GM21723 (cell line): Measurements from ENCODE around the gene SP9.

Source experiments
- ATAC-seq: cut with Tn5 transposase; IDR thresholded peaks from one replicate; pipeline ENCODE4 v1.9.1; 2021; ENCODE audit warnings: mild to moderate bottlenecking, moderate library complexity; ENCODE audit not compliant: unreplicated experiment

The SP9 gene

DNA sequence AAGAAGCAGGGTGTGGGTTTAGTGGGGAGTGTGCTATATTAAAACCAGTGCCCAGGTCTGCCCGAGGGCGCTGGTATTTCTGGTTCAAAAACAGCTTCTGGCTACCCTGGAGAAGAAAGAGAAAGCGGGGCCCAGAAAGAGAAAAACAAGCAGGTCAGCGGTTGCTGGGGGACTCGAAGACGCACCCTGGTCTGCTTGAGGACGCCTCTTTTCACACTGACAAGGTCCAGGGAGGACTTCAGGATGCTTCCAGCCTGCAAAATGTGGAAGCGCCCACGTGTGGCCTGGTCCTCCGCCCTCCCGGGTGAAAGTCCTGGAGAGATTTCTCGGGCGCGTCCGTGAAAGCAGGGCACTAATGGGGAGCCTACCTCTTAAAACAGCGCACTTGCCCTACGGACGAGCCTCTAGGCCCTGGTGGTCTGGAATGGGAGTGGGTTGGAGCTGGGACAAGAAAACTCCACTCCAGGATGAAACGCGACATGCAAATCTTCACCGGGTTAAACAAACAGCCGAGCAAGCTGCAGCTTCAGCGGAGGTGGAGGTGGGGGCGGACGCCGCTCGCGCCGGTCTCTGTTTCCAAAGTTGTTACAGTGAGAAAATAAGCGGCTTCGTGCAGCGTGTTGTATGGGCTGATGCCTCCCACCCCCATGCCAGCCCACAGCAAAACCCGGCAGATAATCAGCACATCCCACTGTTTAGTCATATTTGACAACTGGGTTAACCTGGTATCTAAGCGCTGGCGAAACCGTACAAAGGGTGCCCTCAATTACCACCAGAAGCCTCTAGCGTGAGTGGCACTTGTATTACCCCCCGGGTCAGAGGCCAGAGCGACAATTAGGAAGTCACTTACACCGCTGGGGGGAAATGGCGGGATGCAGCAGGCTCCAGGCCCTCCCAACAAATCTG, 1.1 kb upstream of the SP9 start:
- no peak for ATAC-seq

DNA sequence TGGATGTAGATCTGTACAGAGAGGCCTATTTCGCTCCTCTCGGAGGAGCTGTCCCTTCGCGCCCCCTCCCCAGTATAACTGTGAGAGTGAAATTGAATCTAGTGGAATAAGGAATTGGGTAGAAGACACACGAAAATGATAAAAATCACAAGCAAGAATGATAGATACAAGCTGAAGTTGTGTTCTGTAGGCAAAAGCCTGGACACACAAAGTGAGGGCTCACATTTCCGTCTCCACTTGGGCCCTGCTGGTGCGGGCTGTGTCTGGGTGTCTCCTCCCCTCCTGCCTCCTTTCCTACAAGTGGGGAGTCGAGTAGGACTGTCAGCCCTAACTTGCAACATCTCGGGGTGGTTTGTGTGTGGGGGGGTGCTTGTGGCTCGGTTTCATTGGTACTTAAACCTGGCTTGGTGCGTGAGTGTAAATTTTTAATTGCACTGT, 457 bp upstream of the SP9 start:
- no peak for ATAC-seq

DNA sequence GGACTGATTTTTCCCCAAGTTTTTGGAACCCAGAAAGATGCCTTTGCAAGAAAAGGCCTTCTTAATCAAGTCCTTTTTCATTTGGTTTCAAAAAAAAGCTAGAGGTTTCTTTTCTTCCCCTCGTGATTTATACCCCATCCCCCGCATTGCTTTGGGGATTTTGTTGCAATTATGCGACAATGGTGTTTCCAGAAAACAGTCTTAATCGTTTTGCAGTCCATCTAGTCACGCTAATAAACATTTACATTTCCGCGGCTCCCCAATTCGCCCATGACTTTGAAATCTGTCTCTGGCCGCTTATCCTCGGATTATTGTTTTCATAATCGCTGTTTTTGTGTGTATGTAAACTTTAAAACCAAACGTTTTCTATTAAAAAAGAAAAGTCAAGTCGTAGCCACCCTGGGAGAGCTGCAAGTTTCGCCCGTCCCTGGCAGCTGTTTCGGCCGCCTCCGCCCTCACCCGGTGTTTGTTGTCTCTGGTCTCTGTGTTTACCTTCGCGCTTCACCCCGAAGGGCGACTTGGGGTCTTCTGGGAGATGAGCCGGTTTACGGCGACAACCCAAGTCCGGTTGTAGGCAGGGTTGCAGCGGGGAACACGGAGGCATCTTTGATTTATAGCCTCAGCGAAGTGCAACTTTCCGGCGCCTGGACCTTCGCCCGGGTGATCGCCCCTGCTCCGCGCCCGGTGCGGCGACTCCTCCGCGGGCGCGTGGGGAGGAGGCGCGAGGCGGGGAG, 667 bp downstream of the SP9 start:
- no peak for ATAC-seq

DNA sequence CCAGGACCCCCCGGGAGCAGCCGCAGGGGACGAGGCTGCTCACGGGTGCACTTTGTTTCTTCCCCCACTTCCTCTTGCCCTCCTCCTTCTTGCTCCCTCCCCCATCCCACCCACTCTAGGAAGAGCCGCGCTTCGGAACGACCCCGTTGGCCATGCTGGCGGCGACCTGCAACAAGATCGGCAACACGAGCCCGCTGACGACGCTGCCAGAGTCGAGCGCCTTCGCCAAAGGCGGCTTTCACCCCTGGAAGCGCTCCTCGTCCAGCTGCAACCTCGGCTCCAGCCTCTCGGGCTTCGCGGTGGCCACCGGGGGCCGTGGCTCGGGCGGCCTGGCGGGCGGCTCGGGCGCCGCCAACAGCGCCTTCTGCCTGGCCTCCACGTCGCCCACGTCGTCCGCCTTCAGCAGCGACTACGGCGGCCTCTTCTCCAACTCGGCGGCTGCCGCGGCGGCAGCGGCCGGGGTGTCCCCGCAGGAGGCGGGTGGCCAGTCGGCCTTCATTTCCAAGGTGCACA, 1.3 kb downstream of the SP9 start:
- ATAC-seq = peak; percentile 2

DNA sequence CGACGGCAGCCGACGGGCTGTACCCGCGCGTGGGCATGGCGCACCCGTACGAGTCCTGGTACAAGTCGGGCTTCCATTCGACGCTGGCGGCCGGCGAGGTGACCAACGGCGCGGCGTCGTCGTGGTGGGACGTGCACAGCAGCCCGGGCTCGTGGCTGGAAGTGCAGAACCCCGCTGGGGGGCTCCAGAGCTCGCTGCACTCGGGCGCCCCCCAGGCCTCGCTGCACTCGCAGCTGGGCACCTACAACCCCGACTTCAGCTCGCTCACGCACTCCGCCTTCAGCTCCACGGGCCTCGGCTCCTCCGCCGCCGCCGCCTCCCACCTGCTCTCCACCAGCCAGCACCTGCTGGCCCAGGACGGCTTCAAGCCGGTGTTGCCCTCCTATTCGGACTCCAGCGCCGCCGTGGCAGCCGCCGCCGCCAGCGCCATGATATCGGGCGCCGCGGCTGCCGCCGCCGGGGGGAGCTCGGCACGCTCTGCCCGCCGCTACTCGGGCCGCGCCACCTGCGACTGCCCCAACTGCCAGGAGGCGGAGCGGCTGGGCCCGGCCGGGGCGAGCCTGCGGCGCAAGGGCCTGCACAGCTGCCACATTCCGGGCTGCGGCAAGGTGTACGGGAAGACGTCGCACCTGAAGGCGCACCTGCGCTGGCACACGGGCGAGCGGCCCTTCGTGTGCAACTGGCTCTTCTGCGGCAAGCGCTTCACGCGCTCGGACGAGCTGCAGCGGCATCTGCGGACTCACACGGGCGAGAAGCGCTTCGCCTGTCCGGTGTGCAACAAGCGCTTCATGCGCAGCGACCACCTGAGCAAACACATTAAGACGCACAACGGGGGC, 2.0 kb downstream of the SP9 start:
- peak; percentile 42 for ATAC-seq

DNA sequence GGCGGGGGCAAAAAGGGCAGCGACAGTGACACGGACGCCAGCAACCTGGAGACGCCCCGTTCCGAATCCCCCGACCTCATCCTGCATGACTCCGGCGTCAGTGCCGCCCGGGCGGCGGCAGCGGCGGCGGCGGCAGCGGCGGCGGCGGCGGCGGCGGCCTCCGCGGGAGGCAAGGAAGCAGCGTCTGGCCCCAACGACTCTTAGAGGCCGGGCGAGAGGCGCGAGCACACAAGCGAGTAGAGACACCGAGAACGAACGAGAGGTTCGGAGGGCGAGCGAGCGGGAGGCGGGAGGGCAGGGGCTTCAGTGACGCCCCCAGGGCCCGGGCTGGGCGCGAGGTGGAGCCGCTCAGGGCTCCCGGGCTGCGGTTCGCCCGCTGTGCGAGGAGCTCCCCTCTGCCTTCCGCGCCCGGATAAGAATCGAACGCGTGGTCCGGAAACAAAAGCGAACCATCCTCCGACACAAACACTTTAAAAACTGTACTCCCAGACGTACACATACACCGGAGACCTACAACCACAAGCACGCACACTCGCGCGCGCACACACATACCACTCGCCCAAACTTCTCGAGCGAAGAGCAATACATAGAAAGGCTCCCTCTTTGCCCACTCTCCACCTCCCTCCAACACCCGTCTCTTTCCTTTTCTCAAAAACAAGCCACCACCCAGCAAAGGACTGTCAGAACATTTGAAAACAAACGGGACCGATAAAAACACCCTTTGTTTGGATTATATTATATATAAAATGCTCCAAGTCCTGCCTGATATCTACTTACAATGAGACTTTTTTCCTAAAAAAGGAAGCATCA, 2.8 kb downstream of the SP9 start:
- peak; percentile 26 for ATAC-seq

DNA sequence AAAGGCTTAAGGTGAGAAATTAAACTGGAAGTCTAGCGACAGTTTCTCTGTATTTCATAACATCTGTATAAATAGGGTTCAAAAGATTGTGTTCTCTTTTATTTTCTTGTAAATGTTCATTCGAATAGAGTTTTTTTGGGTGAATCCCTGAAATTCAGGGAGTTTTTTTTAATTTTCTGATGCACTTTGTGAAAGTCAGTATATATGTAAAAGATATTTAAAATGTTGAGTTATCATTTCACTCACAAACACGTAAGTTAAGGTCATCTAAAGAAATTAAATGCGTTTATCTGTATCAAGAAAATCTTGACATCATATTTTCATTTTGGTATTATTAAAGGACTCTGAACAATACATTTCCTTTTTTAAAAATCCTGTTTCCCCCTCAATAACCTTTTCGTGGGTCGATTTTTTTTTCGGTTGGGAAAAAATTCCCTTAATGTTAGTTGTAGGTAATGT, 3.4 kb downstream of the SP9 start:
- no peak for ATAC-seq

DNA sequence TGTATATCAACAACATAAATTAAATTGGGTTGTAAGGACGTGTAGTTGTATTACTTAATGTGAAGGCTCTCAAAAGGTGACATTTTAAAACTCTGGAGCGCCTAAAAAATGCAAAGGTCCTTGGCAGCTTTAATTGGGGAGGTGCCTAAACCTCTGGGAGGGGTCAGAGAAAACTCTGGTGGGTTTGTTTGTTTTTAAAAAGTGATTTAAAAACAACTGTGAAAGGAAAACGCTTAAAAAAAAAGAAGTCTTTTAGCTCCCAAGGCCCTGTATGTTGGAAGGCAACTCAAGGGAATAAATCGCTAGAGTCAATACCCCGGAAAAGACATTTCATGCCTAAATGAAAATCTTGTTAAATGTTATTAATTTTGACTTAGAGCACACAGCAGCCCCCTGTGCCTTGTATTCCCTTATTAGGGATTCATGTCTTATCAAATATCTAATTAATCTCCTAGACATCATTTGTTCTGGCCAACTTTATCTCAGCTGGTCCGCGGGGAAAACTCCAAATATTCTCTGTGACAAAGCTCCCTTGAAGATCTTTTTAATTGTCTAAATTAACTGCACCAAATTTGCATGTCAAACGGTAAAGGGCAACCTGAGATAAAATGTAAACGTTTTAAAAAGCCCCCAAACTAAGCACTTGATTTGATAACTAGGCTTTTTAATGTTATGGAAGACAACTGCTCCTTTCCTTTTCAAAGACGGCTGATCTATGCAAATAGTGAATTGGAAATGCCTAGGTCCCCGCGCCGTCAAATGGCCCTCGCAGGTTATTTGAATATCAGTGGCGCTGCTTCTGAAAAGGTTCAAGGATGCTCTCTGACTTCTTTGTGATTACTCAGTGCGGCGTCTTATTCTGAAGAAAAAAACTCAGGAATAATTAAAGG, 4.2 kb downstream of the SP9 start:
- ATAC-seq = no peak

DNA sequence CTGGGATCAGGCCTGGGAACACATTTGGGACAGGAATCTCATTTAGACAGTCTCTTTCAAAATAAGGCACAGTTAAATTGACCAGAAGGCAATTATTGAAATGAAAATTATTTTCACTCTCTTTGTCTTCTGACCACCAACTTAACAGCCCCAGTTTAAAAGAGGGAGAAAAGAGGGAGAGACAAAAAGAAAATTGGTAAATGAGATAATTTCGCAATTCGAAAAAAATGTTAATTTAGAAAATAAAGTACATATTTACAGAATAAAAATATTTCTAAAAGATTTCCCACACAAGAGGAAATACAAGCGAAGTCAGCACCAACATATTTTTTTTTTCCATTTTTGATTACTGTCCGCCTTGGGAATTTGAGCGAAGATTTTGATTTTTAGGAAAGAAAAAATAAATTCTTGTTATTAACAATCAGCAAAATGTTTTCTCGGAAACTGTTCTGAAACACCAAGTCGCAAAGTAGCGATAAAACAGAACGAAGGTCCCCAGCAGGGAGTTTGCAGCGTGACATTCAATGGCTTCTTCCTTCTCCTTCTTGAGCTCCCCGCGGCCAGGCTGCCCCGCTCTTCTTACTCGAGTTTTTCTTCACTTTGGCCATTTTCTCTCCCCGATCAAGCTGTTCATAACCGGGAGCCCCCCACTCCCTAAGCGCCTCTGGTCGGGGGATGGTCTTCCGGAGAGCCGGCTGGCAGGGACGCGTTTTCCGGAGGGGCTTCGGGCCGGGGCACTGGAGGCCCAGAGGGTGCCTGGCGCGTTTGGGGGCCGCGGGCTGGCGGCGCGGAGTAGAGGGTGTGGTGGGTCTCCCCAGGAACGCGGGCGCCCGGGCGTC, 5.0 kb downstream of the SP9 start:
- ATAC-seq = no peak

DNA sequence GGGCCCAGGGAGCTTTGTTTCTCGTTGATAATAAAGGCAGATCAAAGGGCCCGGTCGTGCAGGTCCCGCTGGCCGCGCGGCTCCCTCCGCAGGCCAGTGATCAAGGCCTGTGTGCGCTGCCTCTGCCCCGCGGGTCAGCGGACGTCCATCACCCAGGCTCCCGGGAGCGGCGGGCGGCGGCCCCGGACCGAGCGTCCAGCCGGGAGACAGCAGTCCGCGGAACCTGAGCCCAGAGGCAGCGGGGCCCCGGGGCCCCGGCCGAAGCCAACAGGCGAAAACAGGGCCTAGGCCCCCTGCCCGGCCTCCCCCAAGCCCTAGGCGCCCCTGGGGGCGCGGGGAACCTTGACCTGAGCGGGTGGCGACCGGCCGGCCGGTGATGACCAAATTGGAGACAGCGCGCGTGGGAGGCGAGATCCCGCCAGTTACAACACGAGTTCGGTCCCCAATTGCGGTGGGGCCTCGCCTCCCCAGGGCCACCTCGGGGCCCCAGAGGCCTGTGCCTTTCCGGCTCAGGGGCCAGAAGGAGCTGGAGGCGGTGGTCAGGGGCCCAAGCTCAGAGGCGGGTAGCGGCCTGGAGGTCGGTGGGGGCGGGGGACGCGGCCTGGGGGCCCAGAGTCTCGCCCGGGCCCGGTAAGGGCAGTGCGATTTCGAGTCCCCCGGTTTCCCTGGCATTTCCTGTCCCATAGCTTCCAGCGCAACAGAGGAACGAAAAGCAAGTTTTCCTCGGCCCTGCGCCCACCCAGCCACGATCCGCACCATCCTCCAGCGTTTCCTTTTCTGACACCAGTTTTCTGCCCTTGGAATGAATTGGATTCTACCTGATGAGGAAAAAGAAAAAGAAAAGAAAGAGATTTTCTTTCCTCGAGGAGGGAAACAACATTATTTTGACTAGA, 5.9 kb downstream of the SP9 start:
- no peak for ATAC-seq

DNA sequence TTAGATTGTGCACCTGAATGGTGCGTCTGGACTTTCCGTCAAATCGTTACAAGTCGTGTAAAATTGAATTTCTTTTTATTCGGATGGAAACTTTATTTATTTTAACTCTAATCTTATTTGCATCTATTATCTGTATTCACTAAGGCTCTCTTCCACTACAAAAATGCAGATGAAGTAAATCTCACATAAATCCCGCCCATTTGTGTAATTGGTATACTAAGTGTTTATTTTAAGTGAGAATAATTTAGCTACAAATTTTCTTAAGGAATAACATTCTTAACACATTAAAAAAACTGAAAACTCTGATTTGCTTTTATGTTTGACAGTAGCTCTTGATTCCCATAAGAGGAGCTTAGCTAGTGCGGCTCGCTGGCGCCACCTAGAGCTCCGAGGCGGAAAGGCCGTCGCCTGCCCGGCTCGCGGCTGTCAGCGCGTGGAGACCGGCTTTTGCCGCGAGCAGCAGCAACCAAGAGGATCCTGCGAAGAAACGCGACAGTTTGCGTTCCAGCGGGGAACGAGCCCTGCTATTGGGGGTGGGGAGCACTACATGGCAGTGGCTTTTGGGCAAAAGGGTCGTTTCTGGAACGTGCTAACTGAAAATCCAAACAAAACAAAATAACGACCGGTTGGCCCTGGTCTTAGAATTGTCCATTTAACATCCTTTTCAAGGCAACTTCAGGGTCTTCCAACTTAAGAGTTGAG, 6.7 kb downstream of the SP9 start:
- ATAC-seq = peak; percentile 55

DNA sequence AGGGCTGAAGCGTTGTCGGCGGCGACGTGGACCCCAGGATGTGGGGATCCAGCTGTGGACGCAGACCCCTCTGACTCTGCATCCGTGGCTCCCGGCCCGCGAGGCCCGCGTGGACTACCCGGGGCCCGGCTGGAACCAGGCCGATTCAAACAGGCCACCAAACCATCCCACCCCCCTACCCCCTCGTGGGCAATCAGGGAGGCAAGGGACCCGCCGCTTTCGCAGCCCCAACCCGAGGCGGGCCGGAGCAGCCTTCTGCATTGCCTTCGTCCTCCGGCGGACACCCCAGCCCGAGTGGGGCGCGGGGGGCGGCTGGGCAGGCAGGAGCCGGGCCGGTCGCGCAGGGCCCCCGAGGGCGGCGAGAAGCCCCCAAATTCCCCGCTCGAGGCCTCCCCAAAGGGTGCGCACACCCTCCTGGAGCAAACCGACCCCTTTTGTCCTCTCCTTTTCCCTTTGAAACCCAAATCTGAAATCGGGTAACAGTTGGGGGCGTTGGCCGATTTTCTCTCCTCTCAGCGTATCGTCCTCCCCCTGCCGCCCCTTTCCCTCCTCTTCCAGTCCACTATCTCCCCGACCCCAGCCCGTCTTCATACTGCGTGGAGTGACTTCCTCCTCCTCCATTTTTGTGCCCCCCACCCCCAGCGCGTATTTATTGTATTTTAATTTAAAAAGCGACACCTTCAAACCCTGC, 7.4 kb downstream of the SP9 start:
- ATAC-seq = no peak

DNA sequence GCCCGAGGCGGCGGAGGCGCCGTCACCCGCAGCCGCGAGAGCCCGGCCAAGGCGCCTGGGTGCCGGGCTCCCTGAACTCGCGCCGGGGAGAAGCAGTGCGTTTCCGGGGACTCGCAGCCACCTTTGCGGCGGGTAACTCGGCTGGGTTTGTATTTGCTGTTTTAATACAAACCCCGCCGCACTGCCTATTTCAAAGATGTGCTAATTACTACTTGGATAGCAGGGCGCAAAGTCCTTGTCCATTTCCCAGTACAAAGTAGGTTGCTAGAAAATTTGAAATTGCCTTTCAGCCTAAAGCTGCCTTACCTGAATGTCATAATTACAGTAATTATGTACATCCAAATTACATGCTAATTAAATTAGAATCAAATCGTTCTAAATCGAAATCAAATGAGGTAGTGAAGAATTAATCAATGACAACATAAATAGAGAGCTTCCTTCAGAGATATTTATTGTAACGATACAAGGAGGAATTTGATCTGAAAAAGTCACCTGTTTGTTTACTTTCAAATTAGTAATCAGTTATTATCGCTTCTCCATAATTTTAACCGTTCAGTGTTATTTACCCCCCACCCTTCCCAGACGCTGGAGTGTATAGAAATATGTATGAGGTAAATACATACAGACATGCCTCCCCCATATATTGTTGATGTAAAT, 8.1 kb downstream of the SP9 start:
- ATAC-seq = no peak

DNA sequence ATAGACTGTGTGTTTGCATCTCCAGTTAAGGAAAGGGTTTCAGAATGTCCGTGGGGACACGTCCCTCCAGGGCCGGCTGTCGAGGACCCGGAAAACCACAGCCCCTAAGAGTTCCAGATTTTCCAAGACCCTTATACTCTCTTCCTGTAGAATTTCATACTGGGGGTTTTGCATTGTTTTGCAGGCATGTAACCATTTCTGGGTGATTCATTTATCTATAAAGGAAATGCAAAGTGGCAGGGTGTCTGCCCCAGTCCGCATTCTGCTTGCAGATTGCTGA, 8.5 kb downstream of the SP9 start:
- ATAC-seq = no peak

DNA sequence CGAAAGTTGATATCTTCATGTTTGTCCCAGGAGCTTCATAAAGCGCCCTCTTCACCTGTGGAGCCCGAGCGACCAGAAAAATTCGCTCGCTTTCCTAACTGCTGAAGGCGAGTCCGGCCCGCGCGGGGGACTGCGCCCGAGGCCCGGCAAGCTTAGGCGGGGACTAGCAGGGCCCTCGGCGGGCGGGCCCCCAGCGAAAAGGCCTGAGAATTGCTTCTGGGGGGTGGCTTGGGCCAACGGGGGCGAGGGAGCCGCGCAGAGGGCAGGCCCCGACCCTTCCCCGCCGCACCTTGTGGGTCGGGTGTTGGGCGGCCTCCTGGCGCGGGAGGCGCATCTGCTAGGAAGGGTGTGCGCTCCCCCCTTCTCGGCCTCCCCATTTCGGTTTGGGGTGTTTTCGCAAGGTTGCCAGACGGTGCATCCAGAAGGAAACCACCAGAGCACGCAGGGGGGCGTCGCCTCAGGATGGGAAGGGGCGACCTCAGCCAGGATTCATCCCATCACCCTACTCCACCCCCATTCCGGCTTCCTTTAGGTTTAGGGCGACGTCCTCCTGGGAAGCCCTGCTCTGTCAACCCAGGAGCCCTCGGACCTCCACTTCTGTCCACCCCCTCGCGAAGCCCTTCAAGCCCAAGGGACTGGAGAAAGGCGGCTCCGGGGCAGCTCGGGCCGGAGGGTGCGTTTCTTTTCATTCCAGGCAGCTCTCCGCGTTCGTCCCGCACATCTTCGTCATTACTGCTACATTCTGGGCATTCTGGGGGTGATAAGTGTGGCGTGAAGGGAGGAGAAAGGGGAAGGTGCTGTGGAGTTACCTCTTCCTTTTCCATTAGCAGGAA, 9.1 kb downstream of the SP9 start:
- no peak for ATAC-seq
